CD4-positive, alpha-beta T cell treated with Interleukin-4 for 4 hours (primary cell): Measurements from ENCODE around the gene FZR1.
A peak's percentile ranks its signal among the peaks of the same experiment; 100 is the strongest.
"Not testable (repeated sequence)": the region's sequence is repeated elsewhere in the genome, so short reads cannot be mapped to it uniquely, and the experiment has no call there.

ENCODE experiments used
- DNase-seq: peaks from one replicate; pipeline ENCODE4 v3.0.0-alpha.2; 2020

The FZR1 gene

DNA sequence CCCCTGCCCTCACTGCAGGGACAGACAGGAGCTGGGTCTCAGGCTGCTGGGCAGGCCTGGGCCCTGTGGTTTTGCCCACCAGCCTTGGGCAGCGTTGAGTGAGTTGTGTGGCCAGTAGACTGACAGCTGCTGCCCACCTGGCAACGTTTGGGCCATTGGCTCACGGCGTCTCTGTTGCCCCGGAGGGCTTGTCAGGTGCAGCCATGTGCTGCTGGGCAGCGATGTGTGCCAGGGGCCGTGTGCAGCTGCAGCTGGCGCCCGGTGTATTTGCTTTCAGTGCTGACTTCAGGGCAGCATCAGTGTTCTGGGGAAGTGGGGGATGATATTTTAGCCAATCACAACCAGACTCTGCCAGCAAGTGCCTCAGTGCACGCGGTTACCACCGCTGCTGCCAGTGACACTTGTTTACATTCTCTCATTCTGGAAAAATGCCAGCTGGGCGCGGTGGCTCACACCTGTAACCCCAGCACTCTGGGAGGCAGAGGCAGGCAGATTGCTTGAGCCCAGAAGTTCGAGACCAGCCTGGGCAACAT is 10.6 kb downstream of the FZR1 start:
- peak; percentile 78 for DNase-seq

DNA sequence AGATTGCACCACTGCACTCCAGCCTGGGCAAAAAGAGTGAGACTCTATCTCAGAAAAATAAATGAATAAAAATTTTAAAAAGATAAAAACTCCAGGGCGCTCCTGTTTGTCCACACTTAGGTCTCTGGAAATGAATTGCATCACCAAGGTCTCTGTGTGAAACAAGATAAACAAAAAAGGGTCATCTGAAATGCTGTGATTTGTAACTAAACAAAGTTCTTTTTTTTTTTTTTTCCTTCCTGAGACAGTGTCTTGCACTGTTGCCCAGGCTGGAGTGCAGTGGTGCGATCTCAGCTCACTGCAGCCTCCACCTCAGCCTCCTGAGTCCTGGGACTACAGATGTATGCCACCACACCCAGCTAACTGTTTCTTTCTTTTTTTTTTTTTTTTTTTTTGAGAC is 11.5 kb downstream of the FZR1 start:
- no peak for DNase-seq

DNA sequence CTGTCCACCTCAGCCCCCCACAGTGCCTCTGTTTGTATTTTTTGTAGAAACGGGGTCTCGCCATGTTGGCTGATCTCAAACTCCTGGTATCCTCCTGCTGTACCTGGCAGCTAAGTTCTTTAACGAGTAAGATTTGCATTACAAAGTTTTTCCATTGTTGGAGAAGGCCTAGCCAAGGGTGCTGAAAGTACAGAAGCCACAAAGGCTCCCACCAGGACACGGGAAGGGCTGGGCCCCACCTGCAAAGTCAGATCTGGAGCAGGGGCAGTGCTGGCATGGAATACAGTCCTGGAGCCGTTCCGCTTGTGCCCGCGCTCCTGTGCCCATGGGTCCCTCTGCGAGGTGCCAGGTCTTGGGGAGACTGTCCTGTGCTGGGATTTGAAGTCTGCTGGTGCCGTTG is 12.1 kb downstream of the FZR1 start:
- DNase-seq, result no peak

DNA sequence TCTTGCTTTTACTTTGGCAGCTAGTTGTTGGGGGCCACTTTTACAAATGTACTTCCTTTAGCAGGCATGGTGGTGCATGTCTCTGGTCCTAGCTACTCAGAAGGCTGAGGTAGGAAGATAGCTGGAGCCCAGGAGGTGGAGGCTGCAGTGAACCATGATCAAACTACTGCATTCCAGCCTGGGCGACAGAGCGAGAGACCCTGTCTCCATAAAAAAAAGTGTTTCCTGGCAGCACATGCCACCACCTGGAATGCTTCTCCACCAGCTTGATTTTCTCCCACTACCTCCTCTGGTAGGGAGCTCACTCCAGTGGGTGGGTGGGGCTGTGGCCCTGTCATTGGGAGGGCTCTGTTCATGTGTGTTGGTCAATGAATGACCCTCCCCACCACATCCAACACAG is 12.5 kb downstream of the FZR1 start:
- DNase-seq, result no peak

DNA sequence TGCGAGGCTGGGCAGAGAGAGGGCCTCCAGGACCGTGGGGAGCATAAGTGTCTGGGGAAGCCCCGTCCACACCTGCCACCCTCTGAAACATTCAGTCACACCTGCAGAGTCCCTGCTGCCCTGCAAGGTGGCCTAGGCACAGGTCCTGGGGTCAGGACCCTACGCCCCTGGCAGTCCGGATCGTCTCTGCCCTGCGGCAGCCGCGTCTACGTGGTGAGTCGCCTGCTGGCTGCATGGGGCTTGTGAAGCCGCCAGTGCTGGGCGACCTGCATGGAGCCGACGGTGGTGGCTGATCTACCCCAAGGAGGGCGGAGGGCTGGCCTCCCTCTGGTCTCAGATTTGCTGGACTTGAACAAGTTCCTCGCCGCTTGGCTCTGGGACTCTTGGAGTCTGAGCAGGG is 13.0 kb downstream of the FZR1 start:
- DNase-seq, result no peak

DNA sequence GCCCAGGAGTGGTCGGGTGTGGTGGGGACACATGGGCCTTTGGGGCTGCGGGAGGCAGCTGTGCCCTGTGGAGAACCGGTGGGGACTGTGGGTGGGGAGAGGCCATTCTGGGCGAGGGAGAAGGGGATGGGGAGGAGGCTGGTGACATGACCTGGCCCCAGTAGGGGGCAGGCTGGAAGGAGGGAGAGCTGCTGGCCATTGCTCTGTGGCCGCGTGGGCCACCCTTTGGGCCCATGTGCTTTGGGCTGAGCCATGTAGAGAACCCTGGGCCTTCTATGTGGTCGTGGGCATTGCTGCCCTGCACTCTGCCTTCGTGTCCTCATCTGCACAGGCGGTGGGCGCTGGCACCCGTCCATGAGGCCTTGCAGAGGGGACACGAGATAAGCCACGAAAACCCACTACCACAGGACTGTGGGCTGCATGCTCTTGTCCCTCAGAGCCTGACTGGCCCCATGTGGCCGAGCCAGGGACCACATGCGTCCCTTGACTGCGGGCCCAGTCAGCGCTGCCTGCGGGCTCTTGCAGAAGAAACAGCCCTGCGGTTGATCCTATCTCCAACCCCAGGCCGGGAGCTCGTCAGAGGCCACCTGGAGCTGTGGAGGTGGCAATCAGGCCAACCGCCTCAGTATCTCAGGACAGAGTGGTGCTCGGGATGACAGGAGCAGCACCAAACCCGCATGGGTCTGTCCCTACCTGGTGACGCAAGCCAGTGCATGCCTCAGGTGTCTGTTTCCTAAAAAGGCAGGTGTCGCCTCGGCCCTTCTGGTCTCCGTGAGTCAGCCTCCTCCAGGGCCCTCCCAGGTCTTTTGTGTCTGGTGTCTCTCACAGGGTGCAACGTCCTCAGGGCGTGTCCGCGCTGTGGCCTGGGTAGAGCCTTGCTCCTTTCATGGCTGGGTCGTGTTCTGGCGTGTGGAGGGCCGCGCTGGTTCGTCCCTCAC is 14.3 kb downstream of the FZR1 start:
- DNase-seq, result no peak

DNA sequence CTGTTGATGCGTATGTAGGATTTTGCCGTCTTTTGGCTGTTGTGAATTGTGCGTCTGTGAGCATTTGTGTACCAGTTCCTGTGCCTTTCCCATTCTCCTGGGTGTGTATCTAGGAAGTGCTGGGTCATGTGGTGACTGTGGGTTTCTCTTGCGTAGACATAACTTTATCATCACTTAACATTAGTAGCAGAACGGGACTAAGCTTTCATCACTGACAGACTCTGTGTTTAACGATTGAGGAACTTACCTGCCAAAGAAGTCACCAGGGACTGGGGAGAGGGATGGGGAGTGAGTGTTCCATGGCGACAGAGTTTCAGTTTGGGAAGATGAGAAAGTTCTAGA is 15.0 kb downstream of the FZR1 start:
- DNase-seq, result no peak

DNA sequence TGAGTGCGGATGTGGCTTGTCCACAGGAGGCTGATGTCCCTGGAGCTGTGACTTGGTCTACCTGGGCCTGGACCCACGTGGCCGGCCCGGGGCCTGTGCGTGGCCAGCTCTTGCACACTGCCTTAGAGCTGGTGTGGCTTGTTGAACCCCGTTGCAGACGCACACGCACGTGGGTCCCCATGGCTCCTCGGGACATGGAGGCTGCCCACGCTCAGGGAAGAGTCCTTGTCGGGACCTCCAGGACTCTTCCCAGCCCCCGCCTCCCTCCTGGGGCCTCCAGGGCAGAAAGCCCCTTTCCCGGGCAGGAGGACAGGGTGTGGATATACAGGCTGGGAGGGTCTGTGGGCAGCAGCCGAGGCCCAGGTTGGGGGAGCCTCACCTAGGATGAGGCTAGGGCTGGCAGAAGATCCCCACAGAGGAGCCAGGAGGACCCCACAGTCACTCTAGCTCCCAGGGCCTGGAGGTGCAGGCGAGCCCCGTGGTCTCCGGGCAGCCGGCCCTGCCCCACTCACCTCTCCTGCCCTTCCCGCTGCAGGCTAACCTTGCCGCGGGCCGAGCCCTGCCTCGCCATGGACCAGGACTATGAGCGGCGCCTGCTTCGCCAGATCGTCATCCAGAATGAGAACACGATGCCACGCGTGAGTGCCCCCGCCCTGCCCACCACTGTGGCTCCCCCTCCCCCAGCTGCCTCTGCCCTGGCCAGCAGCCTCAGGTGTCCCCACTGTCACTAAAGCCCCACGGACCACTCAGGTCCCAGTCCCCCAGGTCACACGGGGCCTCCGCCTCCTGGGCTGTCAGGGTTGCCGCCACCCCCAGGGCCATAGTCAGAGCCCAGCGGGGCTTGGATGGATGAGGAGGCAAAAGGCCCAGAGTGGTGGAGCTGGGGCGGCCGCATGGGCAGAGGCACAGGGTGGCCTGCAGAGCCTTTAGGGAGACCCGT is 16.6 kb downstream of the FZR1 start:
- no peak for DNase-seq

DNA sequence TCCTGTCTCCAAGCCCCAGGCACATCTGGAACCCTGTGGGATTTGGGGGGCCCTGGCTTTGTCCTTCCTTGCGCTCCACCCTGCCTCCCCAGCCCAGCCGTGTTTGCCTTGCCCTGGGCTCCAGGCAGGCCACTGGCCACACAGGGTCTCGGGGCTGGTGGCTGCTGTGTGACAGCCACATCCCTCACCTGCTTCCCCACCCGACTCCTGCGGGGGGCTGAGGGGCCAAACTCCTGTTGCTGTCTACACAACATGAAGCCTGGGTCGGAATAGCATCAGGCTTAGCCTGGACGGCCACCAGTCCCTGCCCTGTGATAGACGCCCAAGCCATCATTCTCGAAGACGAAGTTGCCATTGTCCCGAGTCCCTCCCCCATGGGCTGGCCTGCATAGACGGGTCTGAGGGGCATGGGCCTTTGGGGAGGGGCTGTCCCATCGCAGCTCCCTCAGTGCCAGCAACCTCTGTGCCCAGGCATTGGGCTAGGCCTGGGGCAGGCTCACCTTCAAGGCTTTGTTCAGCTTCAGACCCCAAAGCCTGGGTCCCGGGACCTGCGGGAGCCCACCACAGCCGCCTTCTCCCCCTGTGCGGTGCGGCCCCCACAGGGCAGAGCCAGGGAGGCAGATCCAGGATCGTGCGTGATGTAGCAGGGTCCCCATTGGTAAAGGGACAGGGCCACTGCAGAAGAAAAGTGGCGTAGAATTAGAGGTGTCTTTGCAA is 17.4 kb downstream of the FZR1 start:
- DNase-seq, result no peak

DNA sequence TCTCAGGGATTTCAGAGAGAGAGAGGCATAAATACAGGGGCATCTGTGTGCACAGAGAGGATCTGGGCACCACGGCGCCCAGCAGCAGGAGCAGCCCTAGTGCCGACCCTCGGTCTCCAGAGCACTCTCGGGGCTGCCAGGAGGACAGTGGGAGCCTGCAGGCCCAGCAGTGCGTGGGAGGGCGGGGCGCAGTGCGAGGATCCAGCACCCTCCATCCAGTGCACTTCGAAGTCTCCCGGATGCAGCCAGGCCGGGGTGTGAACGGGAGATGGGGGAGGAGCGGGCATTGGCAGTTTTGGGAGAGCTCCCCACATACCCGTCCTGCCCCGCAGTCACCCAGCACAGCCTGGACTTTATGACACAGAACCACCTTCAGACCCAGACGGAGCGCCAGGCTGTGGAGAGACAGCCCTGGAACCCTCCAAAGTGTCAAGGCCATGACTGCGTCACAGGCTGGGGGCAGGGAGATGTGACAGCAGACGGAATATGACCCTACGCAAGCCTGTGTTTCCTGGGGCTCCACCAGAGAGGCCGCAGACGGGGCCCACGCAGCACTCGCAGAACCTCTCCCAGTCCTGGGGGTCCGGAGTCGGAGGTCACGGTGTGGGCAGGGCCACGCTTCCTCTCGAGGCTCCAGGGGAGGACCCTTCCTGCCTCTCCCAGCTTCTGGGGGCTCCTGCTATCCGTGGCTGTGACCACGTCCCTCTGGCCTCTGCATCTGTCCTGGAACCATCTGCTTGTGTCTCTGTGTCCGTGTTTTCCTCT is 18.1 kb downstream of the FZR1 start:
- no peak for DNase-seq

DNA sequence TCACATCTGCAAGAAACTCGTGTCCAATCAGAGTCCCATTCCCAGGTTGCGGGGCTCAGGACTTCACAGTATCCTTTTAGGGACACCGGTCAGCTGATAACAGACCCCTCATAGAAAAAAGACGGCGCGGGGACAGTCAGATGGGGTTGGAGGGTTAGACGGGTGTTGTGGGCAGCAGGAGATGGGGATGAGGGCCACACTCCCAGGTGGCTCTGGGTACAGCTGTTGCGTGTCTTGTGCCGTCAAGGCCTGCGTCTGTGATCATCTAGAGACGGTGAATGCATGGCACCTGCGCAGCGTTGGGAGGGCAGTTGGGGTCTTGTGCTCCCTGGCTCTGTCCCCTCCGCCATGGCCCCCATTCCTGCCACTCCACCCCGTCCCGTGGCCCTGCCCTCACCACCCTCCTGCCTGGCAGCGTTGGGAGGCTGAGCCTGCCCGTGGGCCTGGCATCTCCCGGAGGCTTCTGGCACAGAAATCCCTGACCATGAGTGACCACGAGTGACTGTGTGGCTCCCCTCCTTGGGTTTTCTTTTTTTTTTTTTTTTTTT is 18.9 kb downstream of the FZR1 start:
- DNase-seq, result no peak

DNA sequence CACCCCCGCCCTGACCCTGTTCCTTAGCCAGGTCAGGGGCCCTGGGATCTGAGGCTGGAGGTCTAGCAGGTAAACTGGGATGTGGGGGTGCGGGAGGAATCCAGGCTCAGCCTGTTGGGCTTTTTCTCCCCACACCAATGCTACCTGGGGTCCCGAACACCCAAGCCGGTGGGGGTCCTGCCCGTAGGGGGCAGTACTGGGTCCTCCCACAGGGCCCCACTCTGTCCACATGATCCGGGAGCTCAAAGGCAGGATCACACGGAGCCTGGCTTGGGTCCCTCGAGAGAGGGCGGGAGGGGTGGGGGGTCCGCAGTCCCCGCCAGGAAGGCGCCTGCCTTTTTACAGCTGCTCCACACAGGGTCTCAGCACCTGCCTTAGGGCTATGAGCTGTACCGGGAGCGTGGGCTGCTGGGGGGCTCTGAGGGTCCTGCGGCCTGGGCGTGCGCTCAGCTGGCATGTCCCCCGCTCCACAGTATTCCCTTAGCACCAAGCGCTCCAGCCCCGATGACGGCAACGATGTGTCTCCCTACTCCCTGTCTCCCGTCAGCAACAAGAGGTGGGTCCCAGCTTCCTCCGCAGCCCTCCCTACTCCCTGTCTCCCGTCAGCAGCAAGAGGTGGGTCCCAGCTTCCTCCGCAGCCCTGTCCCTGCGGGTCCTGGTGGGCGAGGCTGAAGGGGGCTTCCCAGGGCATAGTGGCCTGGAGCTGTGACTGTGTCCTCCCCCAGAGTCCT is 20.6 kb downstream of the FZR1 start:
- DNase-seq, result no peak

DNA sequence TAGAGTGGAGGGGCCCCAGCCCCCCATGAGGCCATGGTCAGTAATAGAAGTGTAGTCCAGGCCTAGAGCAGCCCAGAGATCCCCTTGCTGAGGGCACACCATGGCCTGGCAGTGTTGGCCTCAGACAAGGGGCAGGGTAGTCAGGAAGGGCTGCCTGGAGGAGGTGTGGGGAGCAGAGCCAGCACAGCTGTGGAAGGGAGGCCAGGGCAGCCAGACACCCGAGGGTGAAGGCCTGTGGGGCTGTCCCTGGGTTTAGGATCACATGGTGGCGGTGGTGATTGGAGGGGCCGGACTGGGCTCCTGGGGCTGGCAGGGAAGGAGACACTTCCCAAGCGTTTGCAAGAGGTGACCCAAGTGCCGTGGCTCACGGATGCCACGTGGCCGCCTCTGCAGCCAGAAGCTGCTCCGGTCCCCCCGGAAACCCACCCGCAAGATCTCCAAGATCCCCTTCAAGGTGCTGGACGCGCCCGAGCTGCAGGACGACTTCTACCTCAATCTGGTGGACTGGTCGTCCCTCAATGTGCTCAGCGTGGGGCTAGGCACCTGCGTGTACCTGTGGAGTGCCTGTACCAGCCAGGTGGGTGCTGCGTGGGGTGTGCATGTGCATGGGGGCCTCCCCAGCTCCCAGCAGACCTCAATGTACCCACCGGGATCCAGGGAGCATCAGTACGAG is 21.3 kb downstream of the FZR1 start:
- no peak for DNase-seq

DNA sequence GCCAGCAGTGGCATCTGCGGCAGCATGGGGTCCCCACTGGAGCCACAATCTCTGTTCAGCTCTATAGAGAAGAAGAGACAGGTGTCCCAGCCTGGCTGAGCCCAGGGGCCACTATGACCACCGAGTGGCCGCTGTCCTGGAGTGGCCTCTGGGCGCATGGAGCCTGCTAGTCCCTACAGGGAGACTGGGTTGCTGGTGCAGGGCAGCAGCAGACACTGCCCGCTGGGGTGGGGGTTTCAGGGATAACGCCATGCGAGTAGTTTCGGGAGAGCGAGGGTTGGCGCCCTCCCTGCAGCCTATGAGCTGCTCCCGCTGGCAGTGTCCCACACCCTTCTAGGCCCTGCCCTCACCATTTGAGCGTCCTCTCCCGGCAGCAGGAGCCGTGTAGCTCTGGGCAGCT is 22.0 kb downstream of the FZR1 start:
- no peak for DNase-seq

DNA sequence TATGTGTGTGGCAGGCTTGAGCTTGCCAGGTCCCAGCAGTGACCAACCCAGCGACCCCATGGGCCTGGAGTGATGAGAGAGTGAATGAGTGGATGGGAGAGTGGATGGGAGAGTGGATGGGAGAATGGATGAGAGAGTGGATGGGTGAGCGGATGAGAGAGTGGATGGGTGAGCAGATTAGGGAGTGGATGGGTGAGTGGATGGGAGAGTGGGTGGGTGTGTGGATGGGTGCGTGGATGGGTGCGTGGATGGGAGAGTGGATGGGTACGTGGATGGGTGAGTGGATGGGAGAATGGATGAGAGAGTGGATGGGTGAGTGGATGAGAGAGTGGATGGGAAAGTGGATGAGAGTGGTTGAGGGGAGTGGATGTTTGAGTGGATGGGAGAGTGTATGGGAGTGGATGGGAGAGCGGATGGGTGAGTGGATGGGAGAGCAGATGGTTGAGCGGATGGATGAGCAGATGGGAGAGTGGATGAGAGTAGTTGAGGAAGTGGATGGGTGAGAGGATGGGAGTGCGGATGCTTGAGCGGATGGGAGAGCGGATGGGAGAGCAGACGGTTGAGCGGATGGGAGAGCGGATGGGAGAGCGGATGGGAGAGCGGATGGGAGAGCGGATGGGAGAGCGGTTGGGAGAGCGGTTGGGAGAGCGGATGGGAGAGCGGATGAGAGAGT is 22.6 kb downstream of the FZR1 start:
- DNase-seq, result no peak

DNA sequence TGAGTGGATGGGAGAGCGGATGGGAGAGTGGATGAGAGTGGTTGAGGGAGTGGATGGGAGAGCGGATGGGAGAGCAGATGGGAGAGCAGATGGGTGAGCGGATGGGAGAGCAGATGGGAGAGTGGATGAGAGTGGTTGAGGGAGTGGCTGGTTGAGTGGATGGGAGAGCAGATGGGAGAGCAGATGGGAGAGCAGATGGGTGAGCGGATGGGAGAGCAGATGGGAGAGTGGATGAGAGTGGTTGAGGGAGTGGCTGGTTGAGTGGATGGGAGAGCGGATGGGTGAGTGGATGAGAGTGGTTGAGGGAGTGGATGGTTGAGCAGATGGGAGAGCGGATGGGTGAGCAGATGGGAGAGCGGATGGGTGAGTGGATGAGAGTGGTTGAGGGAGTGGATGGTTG is 23.2 kb downstream of the FZR1 start:
- not testable (repeated sequence) for DNase-seq

DNA sequence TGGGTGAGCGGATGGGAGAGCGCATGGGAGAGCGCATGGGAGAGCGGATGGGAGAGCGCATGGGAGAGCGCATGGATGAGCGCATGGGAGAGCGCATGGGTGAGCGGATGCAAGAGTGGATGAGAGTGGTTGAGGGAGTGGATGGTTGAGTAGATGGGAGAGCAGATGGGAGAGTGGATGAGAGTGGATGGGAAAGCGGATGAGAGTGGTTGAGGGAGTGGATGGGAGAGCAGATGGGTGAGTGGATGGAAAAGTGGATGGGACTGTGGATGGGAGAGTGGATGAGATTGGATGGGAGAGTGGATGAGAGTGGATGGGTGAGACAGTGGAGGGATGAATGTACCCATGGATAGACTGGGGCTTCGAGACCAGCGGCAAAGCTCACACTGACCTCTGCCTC is 24.3 kb downstream of the FZR1 start:
- DNase-seq, result no peak

DNA sequence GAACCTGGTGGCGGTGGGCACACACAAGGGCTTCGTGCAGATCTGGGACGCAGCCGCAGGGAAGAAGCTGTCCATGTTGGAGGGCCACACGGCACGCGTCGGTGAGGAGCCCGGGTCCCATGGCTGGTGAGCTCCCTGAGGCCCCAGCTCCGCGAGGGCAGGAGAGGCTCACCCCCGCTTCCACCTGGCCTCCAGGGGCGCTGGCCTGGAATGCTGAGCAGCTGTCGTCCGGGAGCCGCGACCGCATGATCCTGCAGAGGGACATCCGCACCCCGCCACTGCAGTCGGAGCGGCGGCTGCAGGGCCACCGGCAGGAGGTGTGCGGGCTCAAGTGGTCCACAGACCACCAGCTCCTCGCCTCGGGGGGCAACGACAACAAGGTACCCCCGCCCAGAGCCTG is 25.6 kb downstream of the FZR1 start:
- no peak for DNase-seq

DNA sequence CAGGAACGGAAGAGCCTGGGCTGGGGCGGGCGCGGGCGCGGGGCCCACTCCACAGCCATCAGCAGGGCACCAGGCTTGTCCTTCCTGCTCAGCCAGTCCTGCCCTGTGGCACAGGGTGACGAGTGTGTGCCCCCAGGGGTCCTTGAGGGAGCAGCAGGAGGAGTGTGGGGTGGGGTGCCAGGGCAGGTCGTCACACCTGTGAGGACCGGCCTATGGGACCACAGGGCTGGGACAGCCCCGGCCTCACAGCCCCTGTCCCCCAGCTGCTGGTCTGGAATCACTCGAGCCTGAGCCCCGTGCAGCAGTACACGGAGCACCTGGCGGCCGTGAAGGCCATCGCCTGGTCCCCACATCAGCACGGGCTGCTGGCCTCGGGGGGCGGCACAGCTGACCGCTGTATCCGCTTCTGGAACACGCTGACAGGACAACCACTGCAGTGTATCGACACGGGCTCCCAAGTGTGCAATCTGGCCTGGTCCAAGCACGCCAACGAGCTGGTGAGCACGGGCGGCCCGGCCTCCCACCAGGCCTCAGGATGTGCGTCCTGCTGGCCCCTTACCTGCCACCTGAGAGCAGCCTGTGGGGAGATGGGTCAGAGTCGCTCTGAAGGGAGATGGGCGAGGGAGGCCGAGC is 26.2 kb downstream of the FZR1 start:
- DNase-seq, result no peak

DNA sequence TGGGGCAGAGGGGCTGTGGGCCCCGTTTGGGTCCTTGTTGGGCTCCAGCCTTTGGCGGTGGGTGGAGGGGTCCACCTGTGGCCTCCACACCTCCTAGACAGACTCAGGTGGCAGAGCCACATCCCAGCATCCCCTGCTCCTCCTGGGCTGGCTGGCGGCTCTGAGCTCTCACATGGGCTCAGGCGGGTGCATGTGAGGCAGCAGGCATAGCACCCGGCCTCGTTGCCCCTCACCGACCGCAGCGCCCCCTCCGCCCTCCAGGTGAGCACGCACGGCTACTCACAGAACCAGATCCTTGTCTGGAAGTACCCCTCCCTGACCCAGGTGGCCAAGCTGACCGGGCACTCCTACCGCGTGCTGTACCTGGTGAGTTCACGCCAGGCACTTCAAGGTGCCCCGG is 26.9 kb downstream of the FZR1 start:
- no peak for DNase-seq
